DMS53 (cell line): ENCODE measurements around the gene DOCK1.
A peak's percentile ranks its signal among the peaks of the same experiment; 100 is the strongest.
"Not testable (repeated sequence)": the region's sequence is repeated elsewhere in the genome, so short reads cannot be mapped to it uniquely, and the experiment has no call there.

Source experiments
- DNase-seq: peaks from one replicate; lab custom pipeline; 2025; lab: John Stamatoyannopoulos, UW

Gene DOCK1

GRCh38 chr10:126904818-126905701, at the start of gene DOCK1:
Gene DOCK1, plus strand, starts transcription at chr10:126905428. Its CDS starts 90 bp downstream, at chr10:126905518.
- peak; percentile 84 for DNase-seq

GRCh38 chr10:126857178-126857806, 47.9 kb upstream of the DOCK1 start:
- DNase-seq: peak; percentile 35

- no peak for DNase-seq
Measured at GRCh38 chr10:126867567-126868365, 37.5 kb upstream of the DOCK1 start.

GRCh38 chr10:126868371-126868770, 36.9 kb upstream of the DOCK1 start:
- DNase-seq: no peak

- DNase-seq: no peak
Measured at GRCh38 chr10:126872135-126872534, 33.1 kb upstream of the DOCK1 start.

- DNase-seq: no peak
Measured at GRCh38 chr10:126872768-126873167, 32.5 kb upstream of the DOCK1 start.

GRCh38 chr10:126876456-126876855, 28.8 kb upstream of the DOCK1 start:
- DNase-seq: no peak

- no peak for DNase-seq
Measured at GRCh38 chr10:126877390-126877789, 27.8 kb upstream of the DOCK1 start.

GRCh38 chr10:126878594-126878993, 26.6 kb upstream of the DOCK1 start:
- DNase-seq: no peak

- no peak for DNase-seq
Measured at GRCh38 chr10:126880926-126881325, 24.3 kb upstream of the DOCK1 start.

- DNase-seq: peak; percentile 22
Measured at GRCh38 chr10:126882055-126882454, 23.2 kb upstream of the DOCK1 start.

- DNase-seq: peak; percentile 72
Measured at GRCh38 chr10:126888436-126888835, 16.8 kb upstream of the DOCK1 start.

- no peak for DNase-seq
Measured at GRCh38 chr10:126889421-126889820, 15.8 kb upstream of the DOCK1 start.

GRCh38 chr10:126890797-126891196, 14.4 kb upstream of the DOCK1 start:
- not testable (repeated sequence) for DNase-seq

GRCh38 chr10:126892226-126893175, 12.7 kb upstream of the DOCK1 start:
- DNase-seq: peak; percentile 68

GRCh38 chr10:126893206-126893605, 12.0 kb upstream of the DOCK1 start:
- DNase-seq: no peak

- no peak for DNase-seq
Measured at GRCh38 chr10:126893841-126894240, 11.4 kb upstream of the DOCK1 start.

- DNase-seq: peak; percentile 62
Measured at GRCh38 chr10:126895214-126895781, 9.9 kb upstream of the DOCK1 start.

GRCh38 chr10:126898460-126898859, 6.8 kb upstream of the DOCK1 start:
- no peak for DNase-seq

GRCh38 chr10:126899529-126899928, 5.7 kb upstream of the DOCK1 start:
- not testable (repeated sequence) for DNase-seq

- peak; percentile 36 for DNase-seq
Measured at GRCh38 chr10:126902157-126902556, 3.1 kb upstream of the DOCK1 start.
